A549 (cell line): Measurements from ENCODE around the gene KHDRBS1. TPM values are rescaled to one million over a fixed set of nuclear protein-coding genes. Genes with fewer than 3 reads are reported as not detected.

Experiments
- ATAC-seq, 2 experiments: fragments of 200-7000 bp in 1 of 2; fragments of >200 bp in 1 of 2; cut with Nextera tagmentation in 1 of 2; cut with Tn5 transposase in 1 of 2; 3 replicates each; pipeline versions ENCODE4 v1.8.0 to v1.9.1; 2018 to 2020; ENCODE audit warnings: mild to moderate bottlenecking in 1 of 2, moderate library complexity in 1 of 2
- CTCF ChIA-PET: fragments of 300-600 bp; sonication (Branson Sonifier 250); formaldehyde crosslinking; extraction: SDS; loops from one replicate; lab custom pipeline; 2021; ENCODE audit warnings: antibody characterized with exemption, inconsistent platforms; lab: Yijun Ruan, JAX
- POLR2A ChIA-PET: fragments of 350-600 bp; formaldehyde crosslinking; extraction: SDS; loops from one replicate; lab custom pipeline; 2021; ENCODE audit warnings: antibody characterized with exemption, inconsistent platforms; lab: Yijun Ruan, JAX
- DNase-seq, 2 experiments: peaks; one replicate each; pipeline versions ENCODE4 v3.0.0 to v3.0.0-alpha.2; 2011 to 2016; ENCODE audit warnings: low read depth in 1 of 2, low spot score in 1 of 2
- FAIRE-seq: peaks from 2 replicates; lab custom pipeline; 2011; peaks lifted over from hg19 to GRCh38; lab: Jason Lieb, UNC
- H3K27ac ChIP-seq, 2 experiments: fragments of >200 bp; sonication (Bioruptor Twin); formaldehyde crosslinking; 3 replicates each; pipeline ENCODE4 v1.5.1; 2016 to 2017
- H3K4me1 ChIP-seq: fragments of >200 bp; sonication (Bioruptor Twin); formaldehyde crosslinking; 3 replicates; pipeline ENCODE4 v1.6.1; 2016
- H3K4me2 ChIP-seq: fragments of >200 bp; sonication (Bioruptor Twin); formaldehyde crosslinking; 3 replicates; pipeline ENCODE4 v1.6.1; 2016
- H3K4me3 ChIP-seq: fragments of >200 bp; sonication (Bioruptor Twin); formaldehyde crosslinking; 3 replicates; pipeline ENCODE4 v1.5.1; 2016
- H3K9me3 ChIP-seq: fragments of >200 bp; sonication (Bioruptor Twin); formaldehyde crosslinking; 3 replicates; pipeline ENCODE4 v1.6.1; 2016
- CBX2 ChIP-seq: fragments of 200-600 bp; sonication (generic); IDR thresholded peaks from 2 replicates; pipeline ENCODE4 v1.6.1; 2016; ENCODE audit warnings: low read depth, mild to moderate bottlenecking, borderline replicate concordance
- CBX8 ChIP-seq: fragments of 200-600 bp; sonication (generic); IDR thresholded peaks from 2 replicates; pipeline ENCODE4 v1.6.1; 2016
- CHD2 ChIP-seq: fragments of 150-350 bp; IDR thresholded peaks from 2 replicates; pipeline ENCODE4 v1.6.1; 2014; ENCODE audit warnings: low read length; ENCODE audit not compliant: partially characterized antibody
- FOXS1 ChIP-seq: fragments of 250-450 bp; sonication (Bioruptor Pico); IDR thresholded peaks from 2 replicates; pipeline ENCODE4 v1.5.0; 2020; ENCODE audit warnings: mild to moderate bottlenecking, moderate library complexity
- HOXA7 ChIP-seq: fragments of 250-450 bp; sonication (Bioruptor Pico); IDR thresholded peaks from 2 replicates; pipeline ENCODE4 v1.5.0; 2020; ENCODE audit warnings: mild to moderate bottlenecking, moderate library complexity
- MAFK ChIP-seq: fragments of 450-650 bp; IDR thresholded peaks from 2 replicates; pipeline ENCODE4 v1.6.1; 2014; ENCODE audit not compliant: partially characterized antibody
- NFE2L2 ChIP-seq: fragments of 150-350 bp; conservative IDR thresholded peaks from 2 replicates; pipeline ENCODE4 v1.6.1; 2014; ENCODE audit warnings: low read length
- RCOR1 ChIP-seq: fragments of 150-350 bp; IDR thresholded peaks from 2 replicates; pipeline ENCODE4 v1.6.1; 2014; ENCODE audit warnings: antibody characterized with exemption, low read length, low read depth
- SREBF2 ChIP-seq: fragments of 450-650 bp; IDR thresholded peaks from 2 replicates; pipeline ENCODE4 v1.6.1; 2014; ENCODE audit warnings: mild to moderate bottlenecking, moderate library complexity
- TFCP2L1 ChIP-seq: fragments of 250-450 bp; sonication (Bioruptor Pico); IDR thresholded peaks from 2 replicates; pipeline ENCODE4 v1.5.0; 2021; ENCODE audit warnings: mild to moderate bottlenecking
- ZC3H11A ChIP-seq: fragments of 450-650 bp; IDR thresholded peaks from 2 replicates; pipeline ENCODE4 v1.6.1; 2014; ENCODE audit warnings: antibody characterized with exemption, mild to moderate bottlenecking
- ZFP36 ChIP-seq: fragments of 450-650 bp; IDR thresholded peaks from 2 replicates; pipeline ENCODE4 v1.6.1; 2014; ENCODE audit warnings: borderline replicate concordance; ENCODE audit not compliant: partially characterized antibody
- ZNF302 ChIP-seq: fragments of 250-450 bp; sonication (Bioruptor Pico); IDR thresholded peaks from 2 replicates; pipeline ENCODE4 v1.9.0; 2021; ENCODE audit warnings: inconsistent platforms, mild to moderate bottlenecking, moderate library complexity
- WGBS: methylation state at CpG from one replicate; pipeline ENCODE4 v1.1.6; 2017; ENCODE audit errors: missing lambda C conversion rate; 5-methylcytosine and 5-hydroxymethylcytosine counted together
- polyA plus RNA-seq, 4 experiments: library from polyadenylated mRNA; depleted of rRNA in 3 of 4; stranded (reverse); fragments of >200 nt; fragmentation: RNase III in 1 of 4; extraction: RNeasy Plus Mini Kit Qiagen cat#74134 plus additional on column Dnase treatment in 1 of 4; gene quantifications; 2 replicates in 3 of 4; 3 replicates in 1 of 4; pipeline ENCODE4 v1.2.3, GENCODE V29; 2011 to 2017
- TF ChIP-seq, protein P1 (sequence below): fragments of >200 bp; sonication (Bioruptor Twin); formaldehyde crosslinking; IDR thresholded peaks from 3 replicates; pipeline ENCODE4 v1.5.1; 2016
- TF ChIP-seq, protein P2 (sequence below): fragments of 250-450 bp; sonication (Bioruptor Pico); IDR thresholded peaks from 2 replicates; pipeline ENCODE4 v1.5.0; 2020; ENCODE audit warnings: low read depth, mild to moderate bottlenecking, moderate library complexity
- TF ChIP-seq, protein P3 (sequence below): fragments of 150-350 bp; IDR thresholded peaks from 2 replicates; pipeline ENCODE4 v1.6.1; 2014; ENCODE audit warnings: low read depth, mild to moderate bottlenecking, low read length
- TF ChIP-seq, protein P4 (sequence below): fragments of 250-450 bp; sonication (Bioruptor Pico); IDR thresholded peaks from 2 replicates; pipeline ENCODE4 v1.5.0; 2021; ENCODE audit warnings: mild to moderate bottlenecking, moderate library complexity, borderline replicate concordance

The KHDRBS1 gene
- polyA plus RNA-seq, 2 of the 4 experiments (the other 2 are of a cell fraction) = 60.6 to 109 TPM

DNA sequence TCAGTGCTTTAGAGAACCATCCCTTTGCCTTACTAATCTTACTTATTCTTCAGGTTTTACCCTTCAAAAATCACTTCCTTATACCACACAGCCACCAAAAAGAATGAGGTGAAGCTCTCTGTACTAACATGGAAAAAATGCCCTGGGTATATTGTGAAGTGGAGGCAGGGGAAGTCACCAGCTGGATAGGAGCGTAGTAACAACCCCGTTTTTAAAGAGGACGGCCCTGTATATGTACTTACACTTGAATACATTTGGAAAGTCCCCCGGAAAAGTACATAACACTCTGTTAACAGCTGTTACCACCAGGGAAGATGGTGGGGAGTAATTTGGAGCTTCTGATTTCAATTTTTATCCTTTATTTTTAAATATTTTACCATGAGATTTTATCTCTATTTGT is 28.2 kb upstream of the KHDRBS1 start:
- no peak for TF ChIP-seq TFCP2L1 (CRISPR knock-in tag)
- TF ChIP-seq RCOR1 = no peak
- TF ChIP-seq, protein P1, sequence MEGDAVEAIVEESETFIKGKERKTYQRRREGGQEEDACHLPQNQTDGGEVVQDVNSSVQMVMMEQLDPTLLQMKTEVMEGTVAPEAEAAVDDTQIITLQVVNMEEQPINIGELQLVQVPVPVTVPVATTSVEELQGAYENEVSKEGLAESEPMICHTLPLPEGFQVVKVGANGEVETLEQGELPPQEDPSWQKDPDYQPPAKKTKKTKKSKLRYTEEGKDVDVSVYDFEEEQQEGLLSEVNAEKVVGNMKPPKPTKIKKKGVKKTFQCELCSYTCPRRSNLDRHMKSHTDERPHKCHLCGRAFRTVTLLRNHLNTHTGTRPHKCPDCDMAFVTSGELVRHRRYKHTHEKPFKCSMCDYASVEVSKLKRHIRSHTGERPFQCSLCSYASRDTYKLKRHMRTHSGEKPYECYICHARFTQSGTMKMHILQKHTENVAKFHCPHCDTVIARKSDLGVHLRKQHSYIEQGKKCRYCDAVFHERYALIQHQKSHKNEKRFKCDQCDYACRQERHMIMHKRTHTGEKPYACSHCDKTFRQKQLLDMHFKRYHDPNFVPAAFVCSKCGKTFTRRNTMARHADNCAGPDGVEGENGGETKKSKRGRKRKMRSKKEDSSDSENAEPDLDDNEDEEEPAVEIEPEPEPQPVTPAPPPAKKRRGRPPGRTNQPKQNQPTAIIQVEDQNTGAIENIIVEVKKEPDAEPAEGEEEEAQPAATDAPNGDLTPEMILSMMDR = no peak
- no peak for TF ChIP-seq ZC3H11A

DNA sequence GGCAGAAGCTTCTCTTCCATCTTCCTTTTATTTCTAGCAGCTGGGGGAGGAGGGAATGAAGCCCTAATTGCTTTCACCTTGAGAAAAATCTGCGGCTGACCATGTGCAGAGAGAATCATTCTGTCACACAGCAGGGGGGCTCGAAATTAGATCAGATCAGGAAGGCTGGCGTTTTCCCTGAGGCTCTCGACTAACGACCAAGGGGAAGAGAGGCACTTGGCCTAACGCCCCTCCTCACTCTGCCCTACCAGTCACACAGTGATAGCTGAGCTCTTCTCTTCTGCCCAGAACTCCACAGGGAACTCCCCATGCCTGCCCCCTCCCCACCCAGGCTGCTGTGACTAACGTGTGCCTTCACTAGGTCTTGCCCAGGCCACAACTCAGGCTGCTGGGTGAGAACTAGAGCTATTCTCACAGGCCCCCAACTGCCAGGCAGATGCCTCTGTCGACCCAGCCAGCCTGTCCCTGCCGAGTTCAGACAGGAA is 26.5 kb upstream of the KHDRBS1 start:
- no peak overlapping the region for H3K4me3 ChIP-seq
- TF ChIP-seq CBX2 = no peak
- TF ChIP-seq TFCP2L1 (CRISPR knock-in tag) = no peak
- TF ChIP-seq, protein P2, sequence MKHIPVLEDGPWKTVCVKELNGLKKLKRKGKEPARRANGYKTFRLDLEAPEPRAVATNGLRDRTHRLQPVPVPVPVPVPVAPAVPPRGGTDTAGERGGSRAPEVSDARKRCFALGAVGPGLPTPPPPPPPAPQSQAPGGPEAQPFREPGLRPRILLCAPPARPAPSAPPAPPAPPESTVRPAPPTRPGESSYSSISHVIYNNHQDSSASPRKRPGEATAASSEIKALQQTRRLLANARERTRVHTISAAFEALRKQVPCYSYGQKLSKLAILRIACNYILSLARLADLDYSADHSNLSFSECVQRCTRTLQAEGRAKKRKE (CRISPR knock-in tag) = no peak
- TF ChIP-seq, protein P3, sequence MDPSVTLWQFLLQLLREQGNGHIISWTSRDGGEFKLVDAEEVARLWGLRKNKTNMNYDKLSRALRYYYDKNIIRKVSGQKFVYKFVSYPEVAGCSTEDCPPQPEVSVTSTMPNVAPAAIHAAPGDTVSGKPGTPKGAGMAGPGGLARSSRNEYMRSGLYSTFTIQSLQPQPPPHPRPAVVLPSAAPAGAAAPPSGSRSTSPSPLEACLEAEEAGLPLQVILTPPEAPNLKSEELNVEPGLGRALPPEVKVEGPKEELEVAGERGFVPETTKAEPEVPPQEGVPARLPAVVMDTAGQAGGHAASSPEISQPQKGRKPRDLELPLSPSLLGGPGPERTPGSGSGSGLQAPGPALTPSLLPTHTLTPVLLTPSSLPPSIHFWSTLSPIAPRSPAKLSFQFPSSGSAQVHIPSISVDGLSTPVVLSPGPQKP = no peak
- no peak for TF ChIP-seq HOXA7 (CRISPR knock-in tag)
- no peak for TF ChIP-seq ZFP36
- no peak for TF ChIP-seq CHD2
- no peak for TF ChIP-seq SREBF2
- no peak for TF ChIP-seq MAFK
- TF ChIP-seq, all 56 proteins: peak for 0
- no peak overlapping the region for H3K27ac ChIP-seq
- POLR2A ChIA-PET = no interaction called here
- no peak overlapping the region for H3K4me2 ChIP-seq
- CTCF ChIA-PET = interaction anchor here (1.0 to 1.3 kb wide), 4 partner anchors 12 to 23 kb away, joined by 3 read pairs; no protein-coding TSS in a partner anchor
- no peaks in the 10 kb centered on the region for H3K9me3 ChIP-seq
- 69% methylated on average over 9 of the region's 9 CpGs for WGBS
- no peak for FAIRE-seq
- DNase-seq = no peak
- ATAC-seq = no peak
- no peaks in the 10 kb centered on the region for H3K4me1 ChIP-seq

More for the DNA sequence above, 28.2 kb upstream of the KHDRBS1 start:
- CTCF ChIA-PET = interaction anchor here (1.0 to 1.6 kb wide), 3 partner anchors 9 to 22 kb away, joined by 4 to 8 read pairs (median 8); no protein-coding TSS in a partner anchor
- FAIRE-seq (no peak), DNase-seq (no peak), ATAC-seq (no peak; a peak in 1 of 6 replicates)
- POLR2A ChIA-PET = no interaction called here
- H3K27ac ChIP-seq = no peak overlapping the region
- 44% methylated on average over 4 of the region's 4 CpGs for WGBS
- H3K4me1 ChIP-seq = no peaks in the 10 kb centered on the region
- no peak overlapping the region for H3K4me3 ChIP-seq
- H3K4me2 ChIP-seq = no peak overlapping the region
- H3K9me3 ChIP-seq = no peaks in the 10 kb centered on the region

DNA sequence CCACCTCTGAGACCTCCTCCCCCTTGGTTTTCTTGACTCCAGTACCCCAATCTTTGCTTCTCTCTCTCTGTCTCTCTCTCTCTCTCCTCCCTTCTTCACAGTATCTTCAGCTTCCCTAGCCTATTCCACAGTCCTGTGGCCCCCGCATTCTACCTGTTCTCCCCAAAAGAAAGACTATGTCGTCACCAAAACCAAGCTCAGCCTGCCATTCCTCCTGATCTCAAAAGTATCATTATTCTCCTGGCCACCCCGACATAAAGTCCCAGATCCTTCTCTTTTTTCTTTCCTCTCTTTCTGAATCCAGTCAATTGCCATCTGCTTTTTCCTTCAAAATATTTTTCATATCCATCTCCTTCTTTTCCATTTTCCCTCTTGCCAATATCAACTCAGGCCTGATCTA is 23.7 kb upstream of the KHDRBS1 start:
- H3K4me1 ChIP-seq = no peaks in the 10 kb centered on the region
- ATAC-seq (no peak), FAIRE-seq (no peak), DNase-seq (no peak)
- CTCF ChIA-PET = interaction anchor here (0.9 to 1.9 kb wide), 5 partner anchors 8 to 73 kb away, joined by 3 to 7 read pairs (median 4); no protein-coding TSS in a partner anchor
- POLR2A ChIA-PET = no interaction called here
- no peak overlapping the region for H3K4me2 ChIP-seq
- no peak overlapping the region for H3K27ac ChIP-seq
- TF ChIP-seq ZNF302 (CRISPR knock-in tag) (no peak), FOXS1 (CRISPR knock-in tag) (no peak), NFE2L2 (no peak), CBX8 (no peak), ZFP36 (no peak), CHD2 (no peak)
- TF ChIP-seq, protein P4, sequence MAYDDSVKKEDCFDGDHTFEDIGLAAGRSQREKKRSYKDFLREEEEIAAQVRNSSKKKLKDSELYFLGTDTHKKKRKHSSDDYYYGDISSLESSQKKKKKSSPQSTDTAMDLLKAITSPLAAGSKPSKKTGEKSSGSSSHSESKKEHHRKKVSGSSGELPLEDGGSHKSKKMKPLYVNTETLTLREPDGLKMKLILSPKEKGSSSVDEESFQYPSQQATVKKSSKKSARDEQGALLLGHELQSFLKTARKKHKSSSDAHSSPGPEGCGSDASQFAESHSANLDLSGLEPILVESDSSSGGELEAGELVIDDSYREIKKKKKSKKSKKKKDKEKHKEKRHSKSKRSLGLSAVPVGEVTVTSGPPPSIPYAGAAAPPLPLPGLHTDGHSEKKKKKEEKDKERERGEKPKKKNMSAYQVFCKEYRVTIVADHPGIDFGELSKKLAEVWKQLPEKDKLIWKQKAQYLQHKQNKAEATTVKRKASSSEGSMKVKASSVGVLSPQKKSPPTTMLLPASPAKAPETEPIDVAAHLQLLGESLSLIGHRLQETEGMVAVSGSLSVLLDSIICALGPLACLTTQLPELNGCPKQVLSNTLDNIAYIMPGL (CRISPR knock-in tag) = no peak
- TF ChIP-seq, protein P1 = no peak
- no peaks in the 10 kb centered on the region for H3K9me3 ChIP-seq
- 82% methylated on average over 3 of the region's 3 CpGs for WGBS
- no peak overlapping the region for H3K4me3 ChIP-seq
